ENCODE results near the gene SMYD3.

Gene SMYD3

DNA sequence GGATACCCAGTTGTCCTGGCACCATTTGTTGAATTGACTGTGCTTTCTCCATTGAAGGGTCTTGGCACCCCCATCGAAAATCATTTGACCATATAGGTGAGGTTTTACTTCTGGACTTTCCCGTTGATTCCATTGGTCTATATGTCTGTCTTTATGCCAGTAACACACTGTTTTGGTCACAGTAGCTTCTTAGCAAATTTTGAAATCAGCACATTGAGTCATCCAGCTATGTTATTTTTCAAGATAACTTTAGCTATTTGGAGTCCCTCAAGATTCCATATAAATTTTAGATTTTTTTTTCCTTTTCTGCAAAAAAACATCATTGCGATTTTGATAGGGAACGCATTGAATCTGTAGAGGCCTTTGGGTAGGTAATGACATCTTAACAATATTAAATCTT is 235.6 kb downstream of the SMYD3 start:
- no peak for DNase-seq

DNA sequence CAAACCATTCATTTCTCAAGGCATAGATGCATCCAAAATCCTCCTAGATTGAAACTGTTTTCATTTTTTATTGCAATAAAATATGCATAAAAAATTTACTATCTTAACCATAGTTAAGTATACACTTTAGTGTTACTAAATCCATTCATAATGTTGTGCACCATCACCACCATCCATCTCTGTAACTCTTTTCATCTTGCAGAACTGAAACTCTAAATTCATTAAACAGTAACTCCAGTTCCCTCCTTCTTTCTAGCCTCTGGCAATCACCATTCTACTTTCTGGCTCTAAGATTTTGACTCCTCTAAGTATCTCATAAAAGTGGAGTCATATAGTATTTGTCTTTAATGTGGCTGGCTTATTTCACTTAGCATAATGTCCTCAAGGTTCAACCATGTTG is 236.8 kb downstream of the SMYD3 start:
- DNase-seq, result no peak

DNA sequence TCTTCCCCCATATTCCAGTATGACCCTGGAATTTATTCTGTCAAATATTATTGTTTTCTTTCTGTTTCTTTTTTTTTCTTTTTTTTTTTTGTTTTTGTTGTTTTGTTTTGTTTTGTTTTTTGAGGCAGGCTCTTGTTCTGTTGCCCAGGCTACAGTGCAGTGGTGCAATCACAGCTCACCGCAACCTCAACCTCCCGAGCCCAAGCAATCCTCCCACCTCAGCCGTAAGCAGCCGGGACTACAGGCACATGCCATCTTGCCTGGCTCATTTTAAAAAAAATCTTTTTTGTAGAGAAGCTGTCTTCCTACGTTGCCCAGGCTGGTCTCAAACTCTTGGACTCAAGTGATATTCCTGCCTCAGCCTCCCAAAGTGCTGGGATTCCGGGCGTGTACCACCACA is 237.6 kb downstream of the SMYD3 start:
- no peak for DNase-seq

DNA sequence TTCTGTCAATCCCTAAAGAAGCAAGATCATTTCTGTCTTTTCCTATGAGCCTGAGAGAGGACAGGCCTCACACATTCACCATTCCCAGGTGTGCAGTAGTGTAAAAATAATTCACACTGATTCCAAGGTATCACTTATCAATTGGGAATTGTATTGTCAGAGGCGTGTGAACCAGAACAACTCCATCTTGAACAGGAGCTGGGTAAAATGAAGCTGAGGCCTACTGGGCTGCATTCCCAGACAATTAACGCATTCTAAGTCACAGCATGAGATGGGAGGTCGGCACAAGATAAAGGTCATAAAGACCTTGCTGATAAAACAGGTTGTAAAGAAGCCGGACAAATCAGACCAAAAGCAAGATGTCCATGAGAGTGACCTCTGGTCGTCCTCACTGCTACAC is 239.2 kb downstream of the SMYD3 start:
- DNase-seq, result no peak

DNA sequence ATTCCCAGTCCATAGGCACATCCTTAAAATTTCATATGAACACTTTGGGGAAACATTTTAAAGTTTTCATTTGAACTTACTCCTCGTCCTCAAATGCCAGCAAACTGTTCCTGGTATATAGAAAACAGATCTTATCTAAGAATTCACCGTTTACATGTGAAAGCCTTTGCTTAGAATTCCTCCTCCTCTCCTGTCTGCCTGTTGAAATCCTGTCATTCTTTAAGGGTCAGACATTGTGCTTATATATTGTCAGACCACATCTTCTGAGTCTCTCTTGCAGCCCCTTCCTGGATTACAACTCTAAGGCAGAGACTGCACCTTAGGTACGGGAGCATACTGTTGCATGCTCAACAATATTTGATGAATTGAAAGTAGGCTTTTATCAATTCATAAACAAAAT is 239.7 kb downstream of the SMYD3 start:
- no peak for DNase-seq

DNA sequence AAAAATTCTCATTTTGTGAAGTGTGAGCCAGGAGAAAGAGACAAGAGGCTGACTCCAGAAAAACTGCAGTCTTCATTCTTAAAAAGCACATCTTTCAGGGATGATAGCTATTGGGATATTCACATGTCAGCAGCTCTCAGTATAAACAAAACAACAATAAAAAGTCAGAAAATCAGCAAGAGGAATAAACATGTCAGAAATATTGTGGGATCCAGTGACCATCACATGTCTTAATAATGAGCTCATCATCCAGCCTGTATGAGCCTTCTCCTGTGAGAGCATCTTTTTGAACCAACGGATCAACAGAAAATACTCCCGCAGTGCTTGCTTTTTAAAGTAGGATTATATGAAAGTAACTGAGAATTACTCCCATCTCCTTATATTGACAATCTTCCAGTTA is 241.6 kb downstream of the SMYD3 start:
- DNase-seq, result no peak

DNA sequence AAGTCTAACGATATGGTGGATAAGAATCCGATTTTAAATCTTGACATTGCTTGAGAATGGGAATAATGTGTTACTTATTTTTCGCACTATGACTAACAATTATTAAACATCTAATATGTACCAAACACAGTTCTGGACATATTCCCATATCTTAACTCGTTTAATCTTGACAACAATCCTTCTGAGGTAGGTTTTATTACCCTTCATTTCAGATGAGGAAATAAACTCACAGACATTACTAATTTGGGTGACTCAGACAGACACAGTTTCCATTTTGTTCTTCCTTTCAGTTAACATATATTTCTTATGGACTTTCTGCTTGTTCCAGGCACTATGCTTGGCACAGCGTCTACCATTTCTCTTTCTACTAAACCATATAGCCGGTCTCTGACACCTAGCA is 244.8 kb downstream of the SMYD3 start:
- no peak for DNase-seq

DNA sequence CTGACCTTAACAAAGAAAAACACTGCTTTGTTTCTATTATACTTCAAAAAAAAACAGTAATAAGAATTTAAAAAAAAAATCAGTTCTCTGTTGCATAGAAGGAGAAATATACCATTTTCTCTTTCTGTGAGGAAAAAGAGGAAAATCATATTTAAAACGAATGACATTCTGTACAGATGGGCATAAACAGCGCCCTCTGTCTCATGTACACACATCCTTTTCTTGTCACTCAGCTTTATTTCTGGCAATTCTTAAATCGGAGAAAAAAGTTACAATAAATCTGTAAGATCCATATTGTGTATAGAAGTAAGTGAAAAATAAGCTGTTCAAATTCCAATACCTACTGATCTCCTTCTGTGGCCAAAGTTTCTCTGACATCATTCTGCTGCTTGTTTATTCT is 245.4 kb downstream of the SMYD3 start:
- peak in 1 of 4 experiments; percentile 26 for DNase-seq

DNA sequence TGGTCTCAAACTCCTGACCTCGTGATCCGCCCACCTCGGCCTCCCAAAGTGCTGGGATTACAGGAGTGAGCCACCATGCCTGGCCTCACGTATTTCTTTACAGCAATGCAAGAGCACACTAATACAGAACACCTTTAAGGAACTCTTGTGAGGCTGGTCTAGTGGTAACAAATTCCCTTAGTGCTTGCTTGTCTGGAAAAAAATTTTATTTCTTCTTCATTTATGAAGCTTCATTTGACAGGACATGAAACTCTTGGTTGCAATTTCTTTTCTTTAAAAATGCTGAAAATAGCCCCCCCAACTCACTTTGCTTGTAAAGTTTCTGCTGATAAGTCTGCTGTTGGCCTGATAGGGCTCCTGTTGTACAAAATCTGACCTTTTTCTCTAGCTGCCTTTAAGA is 248.8 kb downstream of the SMYD3 start:
- DNase-seq, result no peak

DNA sequence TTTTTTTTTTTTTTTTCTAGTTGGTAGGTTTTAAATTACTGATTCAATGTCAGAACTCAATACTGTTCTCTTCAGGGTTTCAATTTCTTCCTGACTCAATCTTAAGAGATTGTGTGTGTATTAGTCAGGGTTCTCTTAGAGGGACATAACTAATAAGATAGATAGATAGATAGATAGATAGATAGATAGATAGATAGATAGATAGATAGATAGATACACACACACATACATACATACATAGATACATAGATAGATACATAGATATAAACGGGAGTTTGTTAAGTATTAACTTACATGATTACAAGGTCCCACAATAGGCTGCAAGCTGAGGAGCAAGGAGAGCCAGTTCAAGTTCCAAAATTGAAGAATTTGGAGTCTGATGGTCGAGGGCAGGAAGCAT is 251.3 kb downstream of the SMYD3 start:
- no peak for DNase-seq

DNA sequence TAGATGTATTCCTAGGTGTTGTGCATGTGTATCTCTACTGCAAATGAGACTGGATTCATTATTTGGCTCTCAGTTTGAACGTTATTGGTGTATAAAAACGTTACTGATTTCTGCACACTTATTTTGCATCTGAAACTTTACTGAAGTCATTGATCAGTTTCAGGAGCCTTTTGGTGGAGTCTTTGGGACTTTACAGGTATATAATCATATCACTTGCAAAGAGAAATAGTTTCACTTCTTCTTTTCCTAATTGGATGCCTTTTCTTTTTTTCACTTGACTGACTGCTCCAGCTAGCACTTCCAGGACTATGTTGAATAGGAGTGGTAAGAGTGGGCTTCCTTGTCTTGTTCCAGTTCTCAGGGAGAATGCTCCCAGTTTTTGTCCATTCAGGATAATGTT is 252.2 kb downstream of the SMYD3 start:
- DNase-seq, result no peak

DNA sequence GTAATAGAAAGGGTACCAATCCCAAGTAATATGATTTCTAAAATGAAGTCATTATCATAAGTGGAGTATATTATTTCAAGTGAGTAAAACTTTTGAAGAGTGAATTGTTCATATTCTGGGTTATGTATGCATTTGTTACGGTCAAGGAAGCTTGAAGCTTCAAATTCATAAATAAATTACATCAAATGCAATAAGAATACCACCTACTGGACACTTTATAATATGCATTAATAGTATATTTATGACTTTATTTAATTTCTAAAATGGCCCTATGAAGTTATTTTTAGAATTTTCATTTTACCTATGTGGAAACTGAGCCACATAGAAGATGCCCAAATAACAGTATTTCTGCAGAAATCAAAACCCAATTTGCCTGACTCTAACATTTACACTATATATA is 260.6 kb downstream of the SMYD3 start:
- DNase-seq, result peak in 1 of 4 experiments; percentile 22

DNA sequence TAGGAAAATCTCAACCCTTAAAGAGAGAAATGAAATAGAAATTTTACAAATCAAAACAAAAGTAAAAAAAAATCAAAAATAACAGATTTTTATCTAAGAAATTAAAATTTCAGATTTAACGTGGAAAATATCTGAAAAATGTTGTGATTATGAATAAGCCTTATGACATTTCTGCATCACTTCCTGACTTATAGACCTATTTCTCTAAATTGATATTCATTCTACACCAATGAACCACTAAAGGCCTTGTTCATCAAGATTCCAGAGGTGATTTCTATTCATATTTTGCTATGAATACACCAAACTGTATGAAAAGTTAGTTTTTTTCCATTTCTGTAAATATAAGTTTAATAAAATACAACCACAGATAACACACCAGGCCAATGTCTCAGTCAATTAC is 261.5 kb downstream of the SMYD3 start:
- DNase-seq, result no peak

DNA sequence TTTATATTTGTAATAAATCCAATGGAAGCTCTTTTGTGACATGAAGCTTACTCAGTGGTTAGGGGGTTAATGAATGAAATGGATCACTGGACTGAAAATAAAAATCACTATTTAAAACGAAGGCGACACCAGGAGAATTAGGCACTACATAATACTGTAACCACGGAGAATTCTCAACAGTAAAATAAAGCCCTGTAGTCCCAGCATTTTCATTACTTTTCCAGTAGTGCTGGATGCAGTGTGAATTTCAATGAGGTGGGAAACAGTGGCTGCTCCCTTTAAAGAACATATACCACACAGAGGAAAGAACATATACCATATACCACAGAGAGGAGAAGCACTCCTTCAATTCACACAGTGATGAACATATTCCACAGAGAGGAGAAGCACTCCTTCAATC is 275.0 kb downstream of the SMYD3 start:
- DNase-seq, result no peak

DNA sequence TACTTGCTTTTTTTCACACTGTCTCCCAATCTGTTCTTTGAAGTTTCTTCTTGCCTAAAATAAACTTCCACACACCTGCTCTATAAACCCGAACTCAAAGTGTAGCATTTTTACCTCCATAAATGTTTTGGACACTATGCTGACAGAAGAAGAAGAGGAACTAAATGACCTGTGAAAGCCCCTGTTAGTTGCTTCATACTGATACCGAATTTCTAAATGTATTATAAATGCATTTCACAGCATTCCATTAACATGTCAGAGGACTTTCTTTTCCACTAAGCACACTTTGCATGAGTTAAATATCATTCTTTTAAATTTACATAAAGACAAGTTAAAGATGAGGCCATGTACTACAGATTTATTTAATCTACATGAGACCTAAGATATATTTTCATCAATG is 281.0 kb downstream of the SMYD3 start:
- peak in 1 of 4 experiments; percentile 48 for DNase-seq

DNA sequence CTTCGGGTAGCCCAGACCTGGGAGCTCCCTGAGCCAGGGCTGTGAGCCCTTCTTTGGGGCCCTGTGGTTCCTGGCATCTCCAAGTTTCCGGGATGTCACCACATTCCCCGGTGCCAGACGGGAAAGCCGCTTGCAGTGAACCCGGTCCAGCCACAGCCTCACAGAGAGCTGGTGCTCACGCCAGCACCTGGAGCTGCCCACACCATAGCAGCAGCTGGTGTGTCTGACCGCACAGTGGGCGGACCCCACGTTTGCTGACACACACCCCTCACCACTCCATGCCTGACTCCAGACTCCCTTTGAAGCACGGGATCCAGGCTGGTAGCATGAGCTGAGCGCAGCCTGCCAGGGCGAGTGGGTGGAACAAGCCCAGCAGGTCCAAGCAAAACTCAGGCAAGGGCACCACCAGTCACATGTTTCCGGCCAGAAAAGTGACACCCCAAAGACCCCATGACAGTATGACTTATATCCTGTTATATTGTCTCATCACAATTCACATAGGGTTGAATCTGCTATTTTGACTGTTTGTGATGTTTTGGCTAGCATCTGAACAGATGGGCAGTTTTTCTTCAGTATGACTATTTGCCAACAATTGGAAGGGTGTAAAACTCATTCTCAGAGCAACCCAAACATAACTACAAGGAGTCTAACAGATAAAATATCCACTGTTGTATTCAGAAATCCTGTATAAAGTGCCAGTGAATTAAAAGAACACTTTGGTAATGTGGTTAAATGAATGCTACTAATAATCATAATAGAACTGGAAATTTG is 285.4 kb downstream of the SMYD3 start:
- peak; percentile 13 to 54 (median 22) for DNase-seq

DNA sequence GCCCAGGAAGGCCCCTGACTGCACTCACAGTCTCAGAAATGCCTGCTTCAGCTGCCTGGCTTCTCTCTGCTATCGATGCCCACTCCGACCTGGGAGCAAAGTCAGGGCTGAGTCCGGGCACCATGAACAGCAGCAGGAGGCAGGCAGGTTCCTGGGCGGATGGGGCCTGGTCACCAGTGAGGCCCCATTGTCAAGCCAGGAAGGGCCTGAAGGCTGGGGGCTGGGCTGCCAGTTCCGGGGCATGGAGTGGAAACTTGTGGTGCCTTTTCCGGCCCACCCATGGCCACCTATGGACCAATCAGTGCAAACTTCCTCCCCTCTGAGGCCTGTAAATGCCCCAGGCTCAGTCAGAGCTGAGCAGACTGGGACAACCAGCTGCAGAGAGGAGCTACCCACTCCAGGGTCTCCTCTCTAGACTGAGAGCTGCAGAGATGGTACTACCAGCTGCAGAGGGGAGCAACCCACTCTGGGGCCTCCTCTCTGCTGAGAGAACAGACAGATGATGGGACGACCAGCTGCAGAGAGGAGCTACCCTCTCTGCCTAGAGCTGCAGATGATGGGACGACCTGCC is 286.5 kb downstream of the SMYD3 start:
- DNase-seq, result no peak

DNA sequence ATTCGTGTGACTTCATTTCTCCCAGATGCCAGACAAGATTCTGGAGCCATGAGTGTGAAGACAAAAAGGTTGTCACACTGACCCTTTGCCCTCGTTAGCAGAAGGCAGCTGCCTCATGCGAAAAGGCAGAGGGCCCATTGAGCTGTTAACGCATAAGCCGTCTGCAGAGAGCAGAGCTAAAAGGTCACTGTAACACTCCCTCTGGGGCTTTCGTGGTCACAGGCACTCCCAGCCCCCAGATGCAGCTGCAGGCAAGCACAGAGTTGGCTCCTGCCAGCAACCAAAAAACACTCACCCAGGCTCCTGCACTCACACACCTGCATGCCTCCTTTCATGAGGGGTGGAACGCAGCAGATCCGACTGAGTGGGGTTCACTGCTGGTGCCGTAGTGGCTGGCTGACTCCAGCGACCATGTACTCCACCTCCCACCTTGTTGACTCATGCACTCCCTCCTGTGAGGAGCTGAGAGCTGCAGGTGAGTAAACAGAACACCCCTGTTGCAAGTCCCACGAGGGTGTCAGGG is 287.5 kb downstream of the SMYD3 start:
- DNase-seq, result no peak

DNA sequence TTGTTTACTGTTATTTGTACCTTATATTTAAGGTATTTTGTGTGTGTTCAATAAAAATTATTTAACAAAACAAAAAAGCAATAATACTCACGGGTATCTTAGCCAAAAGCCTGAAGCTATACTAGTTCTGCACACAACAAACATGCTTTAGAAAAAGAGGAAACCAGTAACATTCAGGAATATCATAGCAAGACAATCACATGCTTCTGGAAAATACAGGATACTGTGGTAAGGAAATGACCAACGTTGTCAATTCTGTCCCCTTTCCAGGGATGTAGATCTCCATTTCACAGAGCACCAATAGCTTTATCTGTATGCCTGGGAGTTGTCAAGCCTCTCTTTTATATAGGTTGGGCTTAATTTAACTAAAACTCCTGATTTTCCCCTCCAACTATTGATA is 288.4 kb downstream of the SMYD3 start:
- DNase-seq, result peak in 3 of 4 experiments; percentile 15 to 67 (median 25)

DNA sequence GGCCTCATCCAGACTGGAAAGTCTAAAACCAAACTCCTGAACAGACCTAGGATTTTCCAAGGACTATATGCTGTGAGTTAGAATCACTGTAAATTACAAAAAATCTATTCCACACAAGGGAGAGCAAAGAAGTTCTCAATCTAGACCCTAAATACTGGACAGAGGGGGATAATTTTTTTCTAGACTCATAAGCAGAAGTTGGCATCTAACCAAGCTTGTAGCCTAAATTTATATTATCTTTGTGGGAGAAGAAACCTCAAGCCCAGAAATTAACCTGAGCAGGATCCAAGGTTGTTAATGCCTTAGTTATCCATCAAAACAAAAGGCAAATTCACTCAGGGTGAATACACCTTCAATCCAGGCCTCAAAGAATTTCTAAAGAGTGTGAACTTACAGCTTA is 290.2 kb downstream of the SMYD3 start:
- DNase-seq, result peak in 1 of 4 experiments; percentile 22

DNA sequence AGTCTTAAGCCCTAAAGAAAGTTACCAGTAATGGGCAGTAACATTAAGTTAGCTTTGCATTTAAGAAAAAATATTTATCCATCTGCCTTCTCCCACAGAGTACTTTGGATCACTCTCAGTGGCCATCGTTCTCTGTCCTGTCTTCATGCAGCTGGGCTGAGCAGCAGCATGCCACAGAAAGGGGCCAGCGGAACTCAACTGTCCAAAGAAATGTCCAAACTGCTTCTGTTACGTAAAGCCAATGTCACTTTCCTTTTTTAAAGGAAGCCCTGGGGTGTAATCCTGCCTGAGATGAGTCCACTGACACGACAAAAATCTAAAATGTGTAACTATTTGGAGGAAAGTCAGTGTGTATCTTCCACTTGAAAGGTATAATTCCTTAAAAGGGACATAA is 291.6 kb downstream of the SMYD3 start:
- DNase-seq, result peak in 3 of 4 experiments; percentile 18 to 75 (median 68)

DNA sequence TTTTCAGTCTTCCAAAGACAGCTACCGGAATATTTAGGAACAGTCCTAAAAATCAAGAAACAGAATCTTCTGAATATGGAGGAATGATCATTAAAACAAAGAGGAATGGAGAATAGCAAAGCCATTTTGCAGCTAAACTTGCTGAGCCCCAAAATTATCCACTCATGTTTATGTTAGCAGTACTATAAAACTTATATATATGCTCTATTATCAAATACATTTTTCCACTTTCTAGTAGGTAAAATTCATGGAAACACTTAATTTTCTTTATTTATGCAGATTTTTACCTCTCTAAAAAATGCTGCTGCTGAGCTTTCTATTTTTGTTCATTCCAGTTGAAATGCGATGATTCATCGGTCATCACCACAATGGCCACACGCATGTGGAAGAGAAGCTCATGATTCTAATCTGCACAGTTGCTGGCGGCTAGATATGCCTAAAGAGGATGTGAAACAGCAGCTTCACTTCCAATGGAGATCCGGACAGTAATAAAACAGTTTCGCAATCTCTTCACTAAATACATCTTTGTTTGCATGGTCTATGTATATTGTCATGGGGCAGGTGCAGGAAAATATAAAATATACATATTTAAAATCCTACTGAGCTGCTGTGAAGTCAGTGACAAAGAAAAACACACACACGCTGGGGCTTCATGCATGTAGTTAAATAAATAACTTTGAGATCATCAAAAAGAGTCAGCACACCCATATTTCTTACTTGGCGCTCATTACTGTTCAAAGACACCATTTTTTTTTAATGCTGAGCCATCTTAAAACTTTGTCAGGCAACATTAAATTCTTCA is 292.2 kb downstream of the SMYD3 start:
- DNase-seq, result peak; percentile 88 to 97 (median 93)

DNA sequence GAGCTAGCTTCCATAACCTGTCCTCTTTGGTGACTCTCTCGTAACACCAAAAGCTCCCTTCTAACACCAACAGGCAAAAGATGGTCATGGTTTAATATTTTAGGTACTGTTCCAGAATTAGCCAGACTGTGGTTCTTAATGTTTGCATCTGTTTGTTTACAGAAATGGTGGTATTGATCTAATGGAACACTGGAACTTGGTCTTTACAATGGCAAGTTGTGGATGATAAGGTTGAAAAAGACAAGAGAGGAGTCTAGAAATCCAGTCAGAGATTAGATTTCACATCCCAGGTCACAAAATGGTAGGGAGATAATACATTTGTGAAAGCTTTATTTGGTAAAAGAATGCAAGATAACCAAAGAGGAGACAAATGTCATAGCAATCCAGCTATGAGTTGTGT is 293.1 kb downstream of the SMYD3 start:
- no peak for DNase-seq

DNA sequence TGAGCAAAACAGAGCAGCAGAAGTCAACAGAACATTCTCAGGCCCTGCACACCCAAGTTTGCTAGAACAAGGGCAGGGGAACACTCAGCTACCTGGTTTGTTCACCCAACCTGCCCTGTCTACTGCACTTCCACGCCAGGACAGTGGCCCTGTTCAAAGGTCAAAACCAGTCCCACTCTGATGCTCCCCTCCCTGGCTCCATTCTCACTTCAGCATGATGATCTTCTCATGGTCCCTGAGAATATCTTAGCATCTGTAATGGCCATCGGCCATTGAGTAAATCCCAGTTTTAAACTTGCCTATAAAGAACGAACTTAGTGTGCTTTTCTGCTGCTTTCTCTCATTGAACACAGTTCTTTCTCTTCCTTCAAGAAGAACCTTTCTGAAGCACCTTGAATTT is 293.6 kb downstream of the SMYD3 start:
- DNase-seq, result no peak
